Activated T-helper 1 cell treated with anti-CD3 and anti-CD28 coated beads, Interleukin-2, amount 50 U/mL, for 16 hours (primary cell): ENCODE data around the gene ABLIM2.

ENCODE experiments used
- DNase-seq, 2 donors: peaks; one replicate each; pipeline ENCODE4 v3.0.0-alpha.2; 2020; ENCODE audit warnings: low read depth in 1 of 2, low spot score in 1 of 2

ABLIM2 gene

DNA sequence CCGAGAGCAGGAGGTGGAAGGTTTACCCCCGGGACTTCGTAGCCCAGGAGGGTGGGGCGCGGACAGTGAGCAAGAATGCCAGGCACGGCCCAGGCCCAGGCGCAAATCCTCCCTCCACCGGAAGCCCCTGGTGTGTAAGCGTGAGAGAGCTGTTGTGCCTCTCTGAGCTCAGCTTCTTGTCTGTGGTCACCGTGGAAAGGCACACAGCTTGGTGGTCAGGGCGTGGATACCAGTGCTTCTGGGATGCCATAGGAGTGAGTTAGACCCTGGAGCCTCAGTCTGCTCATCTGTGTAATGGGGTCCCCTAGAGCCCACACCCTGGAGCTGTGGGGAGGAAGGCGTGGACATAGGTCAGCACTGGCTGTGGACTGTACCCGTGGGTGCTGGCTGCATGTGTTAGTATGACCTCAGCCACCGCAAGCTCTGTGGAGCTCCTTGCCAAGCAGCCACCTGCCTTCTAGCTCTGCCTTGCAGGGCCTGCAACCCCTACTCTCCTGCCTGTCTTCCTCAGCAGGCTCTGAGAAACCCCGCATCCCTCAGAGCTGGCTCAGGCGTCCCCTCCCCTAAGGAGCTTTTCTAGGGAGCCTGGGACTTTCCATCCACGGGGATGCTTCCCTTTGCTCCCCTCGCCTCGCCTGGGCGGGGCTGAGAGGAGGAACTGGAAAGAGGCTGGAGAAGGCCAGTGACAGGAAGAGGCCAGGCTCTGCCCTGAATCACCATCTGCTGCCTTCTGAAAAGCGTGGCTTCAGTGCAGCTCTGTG lies 190.9 kb downstream of the ABLIM2 start:
- no peak for DNase-seq

DNA sequence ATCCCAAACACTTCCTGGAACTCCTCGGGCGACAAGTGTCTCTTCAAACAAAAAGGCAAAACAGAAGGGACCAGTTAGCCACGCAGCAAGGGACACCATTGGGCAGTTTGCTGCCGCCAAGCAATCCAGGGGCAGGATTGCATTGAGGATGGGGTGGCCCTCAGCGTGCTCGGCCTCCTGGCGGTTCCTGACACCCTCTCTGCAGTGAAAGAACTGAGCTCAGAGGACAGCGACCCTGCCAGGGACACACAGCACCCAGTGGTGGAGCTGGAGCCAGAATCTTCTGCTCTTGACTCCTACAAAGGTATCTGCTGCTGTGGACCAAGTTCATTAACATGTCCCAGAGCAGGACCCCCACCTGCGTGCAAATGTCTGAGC lies 191.6 kb downstream of the ABLIM2 start:
- DNase-seq = no peak

DNA sequence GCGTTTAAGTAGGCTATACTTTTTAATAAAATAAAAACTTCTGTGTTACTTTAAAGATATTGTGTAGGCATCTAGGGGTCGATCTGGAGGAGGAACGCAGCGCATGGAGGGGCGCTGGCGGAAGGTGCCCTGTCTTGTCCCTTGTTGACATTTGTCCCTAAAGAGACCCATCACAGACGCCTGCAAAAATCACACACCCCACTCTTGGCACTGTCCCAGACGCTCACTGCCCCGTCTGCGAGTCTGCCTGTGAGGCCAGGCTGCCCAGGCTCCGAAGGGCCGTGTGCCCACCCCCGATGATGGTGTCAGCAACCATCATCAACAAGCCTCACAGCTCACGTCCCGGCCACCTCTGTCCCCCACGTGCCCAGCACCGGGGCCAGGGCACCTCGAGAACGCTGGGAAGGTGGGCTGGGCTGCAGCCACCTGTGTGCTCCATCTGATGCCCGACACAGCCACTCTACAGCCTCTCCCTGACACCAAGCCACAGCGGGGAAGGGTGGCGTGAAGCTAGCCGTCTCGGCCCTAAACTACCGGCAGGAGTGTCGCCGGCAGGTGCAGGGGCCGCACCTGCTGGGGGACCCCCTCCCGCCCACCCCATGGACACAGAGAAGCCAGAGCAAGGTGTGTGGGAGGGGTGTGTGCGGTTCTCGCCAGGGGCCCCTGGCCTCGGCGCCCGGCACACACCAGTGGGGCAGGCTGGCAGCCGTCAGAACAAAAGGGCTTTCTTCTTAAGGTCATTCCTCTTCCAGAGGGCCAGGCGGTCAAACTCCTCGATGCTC lies 192.1 kb downstream of the ABLIM2 start:
- no peak for DNase-seq

DNA sequence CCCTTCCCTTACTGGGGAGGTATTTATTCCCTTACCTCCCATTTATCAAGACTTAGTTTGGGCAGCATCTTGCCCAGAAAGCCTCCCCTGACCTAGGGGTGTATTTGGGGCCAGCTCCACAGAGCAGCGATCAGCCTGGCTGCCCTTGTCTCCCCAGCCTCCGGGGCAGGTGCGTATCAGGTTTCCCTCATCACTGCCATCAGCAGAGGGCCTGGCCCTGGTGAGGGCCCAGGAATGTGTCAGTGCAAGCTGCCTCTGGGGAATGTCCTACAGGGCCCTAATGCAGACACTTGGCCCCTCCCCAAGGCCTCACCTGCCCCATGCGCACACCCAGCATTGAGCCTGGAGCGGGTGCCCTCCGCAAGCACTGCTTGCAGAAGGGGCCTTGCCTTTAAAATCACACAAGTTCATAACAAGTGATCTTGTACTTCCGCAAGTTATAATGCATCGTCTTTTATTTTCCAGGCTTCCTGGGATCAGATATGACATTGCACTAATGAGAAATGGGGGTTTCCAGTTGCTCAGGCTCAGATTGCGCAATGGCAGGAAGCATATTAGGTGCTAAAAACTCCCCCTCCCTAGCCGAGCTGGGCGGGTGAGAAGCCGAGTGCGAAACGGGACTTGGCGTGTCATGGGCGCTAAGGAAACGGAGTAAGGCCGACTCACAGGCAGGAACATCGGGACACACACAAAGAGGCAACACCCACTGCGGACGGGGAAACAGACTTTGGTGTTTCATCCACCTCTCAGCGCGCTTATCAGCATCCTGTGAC lies 193.5 kb downstream of the ABLIM2 start:
- DNase-seq = no peak

DNA sequence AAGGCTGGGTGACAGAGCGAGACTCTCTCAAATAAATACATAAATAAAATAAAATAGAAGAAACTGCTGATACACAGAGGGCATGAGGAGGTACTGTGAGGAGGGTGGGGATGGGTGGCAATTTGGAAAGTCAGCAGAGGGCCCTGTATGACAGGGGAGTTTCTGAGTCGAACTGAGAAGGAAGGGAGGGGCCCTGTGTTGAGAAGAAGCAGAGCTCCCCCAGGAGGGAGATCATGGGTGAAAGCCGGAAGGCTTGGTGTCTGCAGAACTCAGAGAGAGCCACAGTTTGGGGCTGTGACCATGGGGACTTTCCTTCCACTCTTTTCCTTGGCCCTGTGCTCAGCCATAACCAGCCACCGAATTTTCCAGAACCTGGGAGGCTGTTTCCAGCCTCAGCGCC lies 194.2 kb downstream of the ABLIM2 start:
- DNase-seq = no peak

DNA sequence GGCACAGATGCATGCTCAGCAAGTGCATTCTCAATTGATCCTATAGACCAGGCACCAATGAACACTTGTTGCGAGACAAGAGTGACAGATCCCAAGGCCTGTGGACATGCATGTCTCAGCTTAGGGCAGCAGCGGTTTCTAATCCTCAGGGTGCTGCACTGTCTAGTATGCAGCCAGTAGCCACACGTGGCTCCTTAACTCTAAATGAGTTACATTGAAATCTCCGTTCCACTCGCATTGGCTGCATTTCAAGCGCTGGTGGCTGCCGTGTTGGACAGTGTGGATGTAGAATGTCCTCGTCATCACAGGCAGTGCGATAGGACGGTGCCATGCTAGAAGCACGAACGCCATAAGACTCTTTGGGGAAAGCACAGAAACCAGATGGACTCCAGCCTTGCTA lies 194.9 kb downstream of the ABLIM2 start:
- DNase-seq = no peak

DNA sequence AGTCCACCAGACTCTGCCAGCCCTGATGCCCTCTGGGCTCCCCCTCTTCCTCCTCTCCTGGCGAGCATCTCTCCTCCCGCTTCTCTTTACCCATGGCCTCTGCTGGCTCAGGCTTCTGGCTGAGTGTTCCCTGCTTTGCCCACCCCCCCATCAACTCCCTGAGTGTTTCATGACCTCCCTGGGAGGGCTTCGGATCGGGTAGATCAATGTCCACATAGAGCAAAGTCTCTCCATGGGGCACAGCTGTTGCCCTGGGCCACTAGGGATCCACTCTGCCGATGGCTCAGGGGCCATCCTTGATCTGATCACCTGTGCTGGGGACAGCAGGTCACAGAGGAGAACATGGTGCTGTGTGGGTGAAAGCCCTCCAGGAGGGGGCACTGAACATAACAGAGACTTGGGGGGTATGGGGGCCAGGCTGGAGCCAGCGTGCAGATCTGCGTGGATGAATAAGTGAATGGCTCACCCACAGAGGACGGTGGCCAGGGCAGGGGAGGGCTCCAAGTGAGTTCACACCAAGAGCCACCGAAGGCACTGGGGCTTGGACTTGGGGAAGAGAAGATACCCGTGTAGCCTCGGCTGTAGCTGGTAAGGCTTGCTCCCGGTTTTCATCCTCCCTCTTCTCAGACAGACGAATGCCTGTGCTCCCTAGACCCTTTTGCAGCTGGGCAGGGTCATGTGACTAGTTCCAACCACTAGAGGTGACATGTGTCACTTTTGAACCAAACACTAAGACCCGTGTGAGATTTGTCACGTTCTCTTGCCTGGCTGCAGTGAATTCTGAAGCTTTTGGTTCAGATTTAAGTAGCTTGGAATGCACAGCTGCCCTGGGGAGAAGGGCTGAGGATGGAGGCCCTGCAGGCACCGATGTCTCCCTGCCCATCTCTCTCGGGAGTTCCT lies 195.8 kb downstream of the ABLIM2 start:
- no peak for DNase-seq

DNA sequence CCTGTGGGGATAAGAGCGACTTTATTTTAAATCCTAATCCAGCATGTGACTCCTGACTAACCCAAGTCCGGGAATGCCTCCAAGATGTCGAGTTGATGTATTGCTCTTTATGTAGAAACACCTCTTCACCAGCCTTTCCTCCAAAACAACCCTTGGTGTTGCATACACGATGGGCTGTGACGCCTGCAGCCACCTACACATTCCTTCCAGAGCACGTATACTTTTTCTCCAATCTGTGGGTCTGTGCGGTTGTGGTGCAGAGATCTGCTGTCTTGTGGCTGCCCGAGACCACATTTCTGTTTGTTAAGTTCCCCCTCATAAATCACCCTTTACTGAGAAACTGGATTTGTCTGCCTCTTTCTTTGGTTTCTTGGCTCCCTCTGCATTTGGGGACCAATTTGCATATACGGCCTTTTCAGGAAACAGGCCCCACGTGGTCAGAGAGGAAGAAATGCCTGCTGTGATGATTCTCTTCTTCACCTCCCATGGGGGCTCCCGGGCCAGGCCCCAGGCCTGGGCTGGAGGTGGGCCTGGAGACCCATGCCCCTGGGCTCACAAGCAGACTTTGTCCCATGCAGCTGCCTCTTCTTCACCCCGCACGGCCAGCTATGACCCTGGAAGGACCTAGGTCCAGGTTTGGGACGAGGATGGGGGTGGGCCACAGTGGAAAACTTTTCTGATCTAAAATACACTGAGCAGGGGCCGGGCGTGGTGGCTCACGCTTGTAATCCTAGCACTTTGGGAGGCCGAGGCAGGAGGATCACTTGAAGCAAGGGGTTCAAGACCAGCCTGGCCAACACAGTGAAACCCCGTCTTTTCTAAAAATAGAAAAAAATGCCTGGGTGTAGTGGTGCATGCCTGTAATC lies 197.6 kb downstream of the ABLIM2 start:
- DNase-seq = peak in 1 of 2 donors; percentile 44

DNA sequence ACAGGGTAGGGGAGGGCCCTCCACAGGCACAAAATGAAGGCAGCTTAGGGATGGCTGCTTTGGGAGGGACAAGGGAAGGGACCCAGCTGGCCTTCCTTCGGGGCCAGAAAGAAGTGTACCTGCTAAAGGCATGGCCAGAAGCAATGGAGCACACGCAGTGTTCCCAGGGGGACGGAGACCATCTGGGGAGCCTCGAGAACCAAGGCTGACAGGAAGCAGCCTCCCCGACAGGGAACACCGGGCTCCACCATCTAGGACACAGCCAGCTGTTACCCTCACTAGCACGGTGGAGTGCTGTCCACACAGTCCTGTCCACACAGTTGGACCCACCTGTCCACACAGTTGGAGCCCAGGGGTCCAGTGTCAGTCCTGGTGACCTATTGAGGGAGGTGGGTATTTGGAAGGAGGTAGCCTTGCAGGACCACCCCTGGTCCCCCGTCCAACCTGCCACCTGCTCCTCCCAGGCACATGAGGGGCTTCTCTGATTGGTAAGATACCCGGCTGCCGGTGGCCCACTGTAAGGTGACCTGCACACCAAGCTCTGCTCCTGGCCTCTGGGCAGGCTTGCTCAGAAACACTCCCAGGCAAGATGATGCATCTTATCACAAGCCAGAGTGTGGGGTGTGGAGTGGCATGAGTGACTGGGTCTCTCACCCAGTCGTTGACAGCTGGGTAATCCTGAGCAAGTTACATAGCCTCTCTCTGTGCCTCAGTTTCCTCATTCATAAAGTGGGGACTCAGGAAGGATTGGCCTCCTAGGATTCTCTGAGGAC lies 198.4 kb downstream of the ABLIM2 start:
- DNase-seq = no peak

DNA sequence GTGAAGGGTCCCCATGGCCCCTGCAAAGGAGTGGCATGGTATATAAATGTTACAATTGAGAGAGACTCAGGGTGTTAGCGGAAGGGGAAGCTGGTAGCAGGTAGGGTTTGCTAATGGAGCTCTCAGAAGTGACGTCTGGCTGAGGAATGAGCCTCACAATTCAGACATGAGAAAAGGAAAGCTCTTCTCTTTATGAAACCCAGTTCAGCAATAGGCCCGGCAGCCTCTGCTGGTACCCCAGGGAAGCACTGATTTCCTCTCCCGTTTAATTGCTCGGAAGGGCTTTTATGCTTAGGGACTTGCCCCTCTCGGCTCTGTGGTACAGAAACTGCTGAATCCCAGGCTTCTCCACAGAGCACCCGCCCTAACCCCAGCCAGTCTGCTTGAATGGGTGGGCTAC lies 199.5 kb downstream of the ABLIM2 start:
- DNase-seq = no peak

DNA sequence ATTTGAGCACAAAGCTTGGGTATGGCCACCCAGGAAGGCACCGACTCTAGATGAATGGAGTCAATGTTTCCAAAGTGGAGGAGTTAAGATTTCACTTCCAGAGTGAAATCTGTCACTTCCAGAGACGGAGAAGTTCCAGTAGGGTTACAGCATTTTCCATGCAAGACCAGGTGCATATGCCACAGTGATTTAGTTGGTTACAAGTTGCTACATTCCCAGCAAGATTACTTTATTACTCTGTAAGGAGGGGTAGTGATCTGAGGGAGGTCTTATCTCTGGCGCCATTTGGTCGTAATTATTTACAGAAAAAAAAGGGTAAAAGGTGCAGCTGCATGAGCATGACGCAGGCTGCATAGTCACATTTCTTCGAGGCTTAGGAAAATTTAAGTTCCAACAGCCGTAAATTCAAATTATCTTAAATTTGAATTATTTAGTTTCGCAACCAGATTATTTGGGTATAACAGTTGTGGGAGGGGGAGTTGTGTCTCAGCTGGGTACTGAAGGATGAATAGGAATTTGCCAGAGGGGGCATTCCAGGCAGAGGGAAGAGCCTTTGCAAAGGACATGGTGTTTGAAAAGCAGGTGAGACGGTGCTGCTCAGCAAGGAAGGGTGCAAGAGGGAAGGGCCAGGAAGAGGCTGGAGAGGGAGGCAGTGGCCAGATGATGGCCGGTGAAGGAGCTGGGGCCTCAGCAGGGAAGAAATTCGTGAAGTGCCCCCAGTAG lies 201.5 kb downstream of the ABLIM2 start:
- no peak for DNase-seq

DNA sequence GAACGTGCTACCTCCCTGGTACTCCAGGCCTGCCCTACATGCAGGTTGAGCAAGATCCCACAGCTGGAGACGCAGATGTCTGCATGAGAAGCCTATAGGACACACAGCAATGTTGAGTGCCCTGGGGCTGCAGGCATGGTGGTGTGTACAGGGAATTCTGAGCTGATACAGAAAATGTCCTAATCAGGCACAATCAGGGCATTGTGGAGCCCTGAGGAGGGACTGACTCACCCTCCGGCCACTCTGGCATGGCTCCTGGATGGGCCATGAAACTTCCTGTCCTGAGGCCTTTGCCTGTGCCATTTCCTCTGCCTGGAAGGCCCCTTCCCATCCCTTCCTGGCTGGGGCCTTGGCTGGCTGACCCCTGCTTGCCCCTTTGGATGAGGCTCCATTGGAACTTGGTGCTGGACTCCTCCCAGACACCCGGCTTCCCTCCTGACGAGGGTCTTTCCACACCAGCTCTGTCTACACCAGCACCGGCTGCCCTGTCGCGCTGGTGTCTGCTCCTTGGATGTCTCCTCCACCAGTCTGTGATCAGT lies 202.3 kb downstream of the ABLIM2 start:
- DNase-seq = no peak

DNA sequence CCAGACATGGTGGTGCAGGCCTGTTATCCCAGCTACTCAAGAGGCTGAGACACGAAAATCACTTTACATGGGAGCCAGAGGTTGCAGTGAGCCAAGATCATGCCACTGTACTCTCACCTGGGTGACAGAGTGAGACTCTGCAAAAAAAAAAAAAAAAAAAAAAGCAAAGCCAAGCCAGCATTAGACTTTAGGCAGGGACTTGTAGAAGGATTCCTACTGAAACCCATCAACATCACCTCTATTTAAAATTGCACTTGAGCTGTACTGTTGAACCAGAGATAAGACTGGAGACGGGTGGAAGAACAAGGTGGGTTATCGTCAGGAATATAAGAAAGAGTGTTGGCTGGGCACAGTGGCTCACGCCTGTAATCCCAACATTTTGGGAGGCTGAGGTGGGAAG lies 203.2 kb downstream of the ABLIM2 start:
- no peak for DNase-seq

DNA sequence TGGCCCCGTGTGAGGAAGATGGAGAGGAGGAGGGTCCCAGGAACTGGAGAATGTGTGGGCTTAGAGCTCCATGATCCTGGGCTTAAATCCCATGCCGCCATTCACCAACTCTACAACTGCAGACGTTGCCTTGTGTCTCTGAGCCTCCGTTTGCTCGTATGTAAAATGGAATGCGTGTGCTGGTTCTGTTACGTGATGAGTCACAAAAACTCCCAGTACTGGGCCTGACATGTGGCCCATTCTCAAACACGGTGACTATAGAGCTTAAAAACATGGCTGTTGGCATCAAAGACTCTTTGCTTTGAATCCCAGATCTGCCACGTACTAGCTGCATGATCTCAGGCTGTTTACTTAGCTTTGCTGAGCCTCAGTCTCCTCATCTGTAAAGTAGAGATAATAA lies 206.0 kb downstream of the ABLIM2 start:
- DNase-seq = no peak

DNA sequence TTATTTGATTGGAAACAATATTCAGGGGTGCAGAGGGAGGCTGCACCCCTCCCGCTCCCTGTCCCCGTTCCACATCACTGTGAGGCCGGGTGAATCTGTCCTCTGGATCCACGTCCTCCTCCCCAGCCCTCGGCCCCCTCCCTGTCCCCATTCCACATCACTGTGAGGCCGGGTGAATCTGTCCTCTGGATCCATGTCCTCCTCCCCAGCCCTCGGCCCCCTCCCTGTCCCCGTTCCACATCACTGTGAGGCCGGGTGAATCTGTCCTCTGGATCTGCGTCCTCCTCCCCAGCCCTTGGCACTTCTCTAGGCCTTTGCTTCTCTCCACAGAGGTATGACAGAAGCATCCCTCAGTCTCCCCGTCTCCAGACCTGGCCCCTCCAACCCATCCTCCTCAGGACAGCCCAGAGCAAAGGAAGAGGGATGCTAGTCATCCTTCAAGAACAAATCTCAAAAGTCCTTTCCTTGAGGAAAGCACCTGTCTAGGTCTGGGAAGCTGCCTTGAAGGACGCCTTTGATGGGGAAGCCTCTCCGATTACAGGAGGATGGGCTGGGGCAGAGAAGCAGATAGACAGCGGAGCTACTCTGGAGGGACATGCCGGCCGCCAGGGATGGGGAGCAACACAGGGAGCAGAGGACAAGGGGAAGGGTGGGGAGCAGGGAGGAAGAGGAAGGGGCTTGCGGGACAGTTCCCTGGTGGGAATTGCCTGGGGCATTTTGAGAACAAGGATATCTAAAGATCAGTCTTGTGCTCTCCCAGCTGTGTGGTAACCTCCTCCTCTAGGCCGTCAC lies 208.1 kb downstream of the ABLIM2 start:
- DNase-seq = no peak

DNA sequence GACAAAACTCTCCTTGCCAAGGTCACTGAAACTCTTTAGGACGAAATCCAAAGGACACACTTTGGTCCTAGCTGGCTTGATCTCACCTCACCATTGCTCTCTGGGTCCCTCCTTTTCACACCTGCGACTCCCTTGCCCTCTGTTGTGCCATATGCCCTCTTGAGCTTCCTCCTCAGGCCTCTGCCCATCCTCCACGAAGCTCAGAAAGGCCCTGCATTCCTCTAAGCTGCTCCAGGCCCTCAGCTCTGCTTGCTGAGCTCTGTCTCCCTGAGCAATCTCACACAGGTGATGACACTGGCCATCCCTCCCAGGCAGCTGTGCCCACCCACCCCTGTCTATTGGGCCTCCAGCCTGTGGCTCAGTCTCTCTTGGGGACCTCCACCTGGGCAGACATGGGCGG lies 208.9 kb downstream of the ABLIM2 start:
- DNase-seq = no peak

DNA sequence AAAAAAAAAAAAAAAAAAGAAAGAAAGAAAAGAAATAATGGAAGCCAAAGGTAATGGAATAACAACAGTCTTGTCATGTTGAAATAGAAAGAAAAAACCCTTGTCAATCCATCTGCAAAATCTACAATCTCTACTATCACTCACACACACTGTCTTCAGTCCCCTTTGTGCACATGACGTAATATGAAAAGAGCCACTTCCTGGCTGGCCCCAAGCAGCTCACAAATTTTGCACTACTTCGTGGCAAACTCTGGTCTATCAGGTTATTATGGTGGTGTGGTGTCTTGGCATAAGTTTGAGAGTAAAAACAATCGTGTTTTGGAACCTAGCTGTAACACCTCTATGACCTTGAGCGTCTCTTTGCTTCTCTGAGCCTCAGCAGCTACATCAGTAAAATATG lies 210.7 kb downstream of the ABLIM2 start:
- no peak for DNase-seq
